Measurements from ENCODE around the gene MIA3.
"Not testable (repeated sequence)": the region's sequence is repeated elsewhere in the genome, so short reads cannot be mapped to it uniquely, and the experiment has no call there.

Gene MIA3

GRCh38 chr1:222656391-222657155, 38.7 kb downstream of the MIA3 start:
- Histone ChIP-seq H3K27me3 (ENCODE audit: low read depth) (no peaks in the 10 kb centered on the region), H3K4me1 (no peaks in the 10 kb centered on the region), H3K4me3 (no peak overlapping the region), H3K36me3 (replicated peaks) (peaks cover 94% of the 10 kb centered on the region), H3K9me3 (no peaks in the 10 kb centered on the region)
- in situ Hi-C loops (cut with MboI; ENCODE audit: low sequenced_read_pairs) = no loop called here
- DNase-seq (ENCODE audit: low spot score in 2 of 2) = no peak

- Histone ChIP-seq H3K9me3 (no peaks in the 10 kb centered on the region), H3K4me1 (no peaks in the 10 kb centered on the region), H3K27me3 (ENCODE audit: low read depth) (no peaks in the 10 kb centered on the region), H3K4me3 (no peak overlapping the region), H3K36me3 (replicated peaks) (peaks cover 94% of the 10 kb centered on the region)
- in situ Hi-C loops (cut with MboI; ENCODE audit: low sequenced_read_pairs) = no loop called here
- no peak for DNase-seq (ENCODE audit: low spot score in 2 of 2)
Measured at GRCh38 chr1:222657899-222658298, 40.0 kb downstream of the MIA3 start.

- Histone ChIP-seq H3K27me3 (ENCODE audit: low read depth) (no peaks in the 10 kb centered on the region), H3K4me1 (no peaks in the 10 kb centered on the region), H3K9me3 (no peaks in the 10 kb centered on the region), H3K4me3 (no peak overlapping the region), H3K36me3 (replicated peaks) (peaks cover 81% of the 10 kb centered on the region)
- DNase-seq (ENCODE audit: low spot score in 2 of 2) = no peak
- in situ Hi-C loops (cut with MboI; ENCODE audit: low sequenced_read_pairs) = no loop called here
Measured at GRCh38 chr1:222663431-222663934, 45.6 kb downstream of the MIA3 start.

GRCh38 chr1:222665964-222666363, 48.1 kb downstream of the MIA3 start:
- H3K4me3 ChIP-seq = no peak overlapping the region
- in situ Hi-C loops (cut with MboI; ENCODE audit: low sequenced_read_pairs) = no loop called here
- no peaks in the 10 kb centered on the region for H3K4me1 ChIP-seq
- H3K36me3 ChIP-seq (replicated peaks) = peaks cover 66% of the 10 kb centered on the region
- DNase-seq (ENCODE audit: low spot score in 2 of 2) = no peak
- no peaks in the 10 kb centered on the region for H3K9me3 ChIP-seq
- no peaks in the 10 kb centered on the region for H3K27me3 ChIP-seq (ENCODE audit: low read depth)

GRCh38 chr1:222668184-222668583, 50.3 kb downstream of the MIA3 start:
- H3K9me3 ChIP-seq; H3K27me3 ChIP-seq (ENCODE audit: low read depth); H3K4me3 ChIP-seq; in situ Hi-C loops (cut with MboI; ENCODE audit: low sequenced_read_pairs); H3K4me1 ChIP-seq; DNase-seq (ENCODE audit: low spot score in 2 of 2): not testable (repeated sequence)
- H3K36me3 ChIP-seq (replicated peaks) = peaks cover 58% of the 10 kb centered on the region

- H3K27me3 ChIP-seq (ENCODE audit: low read depth); H3K9me3 ChIP-seq; DNase-seq (ENCODE audit: low spot score in 2 of 2); H3K4me1 ChIP-seq; in situ Hi-C loops (cut with MboI; ENCODE audit: low sequenced_read_pairs); H3K4me3 ChIP-seq: not testable (repeated sequence)
- H3K36me3 ChIP-seq (replicated peaks) = peaks cover 52% of the 10 kb centered on the region
Measured at GRCh38 chr1:222669107-222669506, 51.2 kb downstream of the MIA3 start.

GRCh38 chr1:222670110-222670509, 52.2 kb downstream of the MIA3 start:
- in situ Hi-C loops (cut with MboI; ENCODE audit: low sequenced_read_pairs) = no loop called here
- no peaks in the 10 kb centered on the region for H3K27me3 ChIP-seq (ENCODE audit: low read depth)
- no peak for DNase-seq (ENCODE audit: low spot score in 2 of 2)
- no peaks in the 10 kb centered on the region for H3K4me1 ChIP-seq
- H3K36me3 ChIP-seq (replicated peaks) = peaks cover 51% of the 10 kb centered on the region
- H3K9me3 ChIP-seq = no peaks in the 10 kb centered on the region
- H3K4me3 ChIP-seq = no peak overlapping the region

GRCh38 chr1:222680080-222680479, 62.2 kb downstream of the MIA3 start:
- Histone ChIP-seq H3K4me3 (no peak overlapping the region), H3K9me3 (no peaks in the 10 kb centered on the region), H3K4me1 (no peaks in the 10 kb centered on the region), H3K27me3 (ENCODE audit: low read depth) (no peaks in the 10 kb centered on the region), H3K36me3 (replicated peaks) (peaks cover 10% of the 10 kb centered on the region)
- no peak for DNase-seq (ENCODE audit: low spot score in 2 of 2)
- in situ Hi-C loops (cut with MboI; ENCODE audit: low sequenced_read_pairs) = no loop called here

- Histone ChIP-seq H3K9me3 (no peaks in the 10 kb centered on the region), H3K4me1 (peaks cover 3% of the 10 kb centered on the region), H3K4me3 (no peak overlapping the region), H3K36me3 (replicated peaks) (peaks cover 15% of the 10 kb centered on the region), H3K27me3 (ENCODE audit: low read depth) (no peaks in the 10 kb centered on the region)
- in situ Hi-C loops (cut with MboI; ENCODE audit: low sequenced_read_pairs) = no loop called here
- DNase-seq (ENCODE audit: low spot score in 2 of 2) = no peak
Measured at GRCh38 chr1:222691016-222691415, 73.1 kb downstream of the MIA3 start.

GRCh38 chr1:222694927-222695326, 77.0 kb downstream of the MIA3 start:
- no peaks in the 10 kb centered on the region for H3K27me3 ChIP-seq (ENCODE audit: low read depth)
- H3K36me3 ChIP-seq (replicated peaks) = peaks cover 4% of the 10 kb centered on the region

GRCh38 chr1:222696741-222697140, 78.8 kb downstream of the MIA3 start:
- in situ Hi-C loops (cut with MboI; ENCODE audit: low sequenced_read_pairs) = no loop called here
- no peak for DNase-seq (ENCODE audit: low spot score in 2 of 2)
- Histone ChIP-seq H3K27me3 (ENCODE audit: low read depth) (no peaks in the 10 kb centered on the region), H3K4me3 (no peak overlapping the region), H3K4me1 (peaks cover 3% of the 10 kb centered on the region), H3K36me3 (replicated peaks) (peaks cover 14% of the 10 kb centered on the region), H3K9me3 (no peaks in the 10 kb centered on the region)

More at GRCh38 chr1:222694927-222695326, 77.0 kb downstream of the MIA3 start:
- no peak overlapping the region for H3K4me3 ChIP-seq
- in situ Hi-C loops (cut with MboI; ENCODE audit: low sequenced_read_pairs) = no loop called here
- no peaks in the 10 kb centered on the region for H3K9me3 ChIP-seq
- no peak for DNase-seq (ENCODE audit: low spot score in 2 of 2)
- H3K4me1 ChIP-seq = peaks cover 3% of the 10 kb centered on the region

GRCh38 chr1:222697203-222697602, 79.3 kb downstream of the MIA3 start:
- H3K9me3 ChIP-seq = no peaks in the 10 kb centered on the region
- in situ Hi-C loops (cut with MboI; ENCODE audit: low sequenced_read_pairs) = no loop called here
- no peak for DNase-seq (ENCODE audit: low spot score in 2 of 2)
- peaks cover 17% of the 10 kb centered on the region for H3K36me3 ChIP-seq (replicated peaks)
- no peak overlapping the region for H3K4me3 ChIP-seq
- no peaks in the 10 kb centered on the region for H3K27me3 ChIP-seq (ENCODE audit: low read depth)
- peaks cover 4% of the 10 kb centered on the region for H3K4me1 ChIP-seq

GRCh38 chr1:222697826-222698225, 79.9 kb downstream of the MIA3 start:
- no peak for DNase-seq (ENCODE audit: low spot score in 2 of 2)
- Histone ChIP-seq H3K27me3 (ENCODE audit: low read depth) (no peaks in the 10 kb centered on the region), H3K9me3 (no peaks in the 10 kb centered on the region), H3K4me3 (no peak overlapping the region), H3K4me1 (peaks cover 7% of the 10 kb centered on the region), H3K36me3 (replicated peaks) (peaks cover 23% of the 10 kb centered on the region)
- in situ Hi-C loops (cut with MboI; ENCODE audit: low sequenced_read_pairs) = no loop called here

- H3K36me3 ChIP-seq (replicated peaks) = peaks cover 19% of the 10 kb centered on the region
- no peak overlapping the region for H3K4me3 ChIP-seq
- H3K9me3 ChIP-seq = peaks cover 2% of the 10 kb centered on the region; the same call in 1 of the 2 replicates
- no peaks in the 10 kb centered on the region for H3K27me3 ChIP-seq (ENCODE audit: low read depth)
- peaks cover 13% of the 10 kb centered on the region for H3K4me1 ChIP-seq
- no peak for DNase-seq (ENCODE audit: low spot score in 2 of 2)
- in situ Hi-C loops (cut with MboI; ENCODE audit: low sequenced_read_pairs) = no loop called here
Measured at GRCh38 chr1:222702210-222702609, 84.3 kb downstream of the MIA3 start.

Data from HAP-1 (cell line).